B cell (primary cell): ENCODE data around the gene SRSF10. TPM values are rescaled to one million over a fixed set of nuclear protein-coding genes. Genes with fewer than 3 reads are reported as not detected.
"Not testable (repeated sequence)": the region's sequence is repeated elsewhere in the genome, so short reads cannot be mapped to it uniquely, and the experiment has no call there.

ENCODE experiments used
- ATAC-seq: fragments of 200-7000 bp; cut with Tn5 transposase; one replicate; pipeline ENCODE4 v1.10.0; 2021; ENCODE audit warnings: low read depth, mild to moderate bottlenecking, moderate number of reproducible peaks, moderate library complexity
- CTCF ChIA-PET: fragments of 350-600 bp; sonication (Branson Sonifier 250); formaldehyde crosslinking; loops from one replicate; lab custom pipeline; 2021; ENCODE audit warnings: antibody characterized with exemption, inconsistent platforms; lab: Charles Lee
- POLR2A ChIA-PET: fragments of 350-600 bp; sonication (Branson Sonifier 250); formaldehyde crosslinking; loops from one replicate; lab custom pipeline; 2021; ENCODE audit warnings: antibody characterized with exemption; lab: Charles Lee
- DNase-seq: peaks from one replicate; pipeline ENCODE4 v3.0.0; 2013
- H2AFZ ChIP-seq: 2 replicates; pipeline ENCODE4 v1.6.1; 2012; ENCODE audit warnings: mild to moderate bottlenecking, low read depth, low read length; ENCODE audit not compliant: insufficient read depth, poor library complexity, severe bottlenecking
- H3K27ac ChIP-seq, 2 donors: 1 replicate in 1 of 2; 2 replicates in 1 of 2; pipeline ENCODE4 v1.5.1; 2012 to 2013; ENCODE audit warnings: low read length in 2 of 2, mild to moderate bottlenecking in 2 of 2, moderate library complexity in 1 of 2
- H3K27me3 ChIP-seq, 4 experiments: fragments of 200-600 bp in 1 of 4; sonication (generic) in 1 of 4; replicated peaks in 1 of 4; 1 replicate in 2 of 4; 2 replicates in 2 of 4; pipeline versions ENCODE4 v1.6.1 to v1.7.0; 2013 to 2016; ENCODE audit warnings: low read length in 3 of 4, mild to moderate bottlenecking in 2 of 4, mixed read lengths in 1 of 4, moderate library complexity in 1 of 4; ENCODE audit not compliant: insufficient read depth in 4 of 4, control insufficient read depth in 3 of 4; ENCODE audit errors: control extremely low read depth in 1 of 4
- H3K36me3 ChIP-seq, 2 experiments: replicated peaks in 1 of 2; 1 replicate in 1 of 2; 2 replicates in 1 of 2; pipeline versions ENCODE4 v1.6.1 to v1.7.1; 2013; ENCODE audit warnings: low read length in 1 of 2; ENCODE audit not compliant: insufficient read depth in 2 of 2, control insufficient read depth in 1 of 2; ENCODE audit errors: control extremely low read depth in 1 of 2, extremely low read depth in 1 of 2
- H3K4me1 ChIP-seq, 2 donors: fragments of 200-600 bp in 1 of 2; sonication (generic) in 1 of 2; 1 replicate in 1 of 2; 2 replicates in 1 of 2; pipeline versions ENCODE4 v1.5.1 to v1.6.1; 2013 to 2017; ENCODE audit warnings: low read length in 2 of 2; ENCODE audit not compliant: control insufficient read depth in 2 of 2, insufficient read depth in 2 of 2
- H3K4me2 ChIP-seq: replicated peaks from 2 replicates; pipeline ENCODE3; 2012; ENCODE audit warnings: mild to moderate bottlenecking, low read depth, low read length; ENCODE audit not compliant: poor library complexity, severe bottlenecking
- H3K4me3 ChIP-seq, 5 experiments: fragments of 200-600 bp in 1 of 5; sonication (generic) in 1 of 5; 1 replicate in 3 of 5; 2 replicates in 2 of 5; pipeline versions ENCODE4 v1.5.1 to v1.7.0; 2011 to 2016; ENCODE audit warnings: low read length in 4 of 5, mild to moderate bottlenecking in 4 of 5, low read depth in 2 of 5, control low read depth in 1 of 5, moderate library complexity in 1 of 5; ENCODE audit not compliant: insufficient read depth in 1 of 5; ENCODE audit errors: control extremely low read depth in 1 of 5, extremely low read depth in 1 of 5
- H3K79me2 ChIP-seq: fragments of 200-600 bp; sonication (generic); one replicate; pipeline ENCODE4 v1.6.0; 2016; ENCODE audit warnings: low read length; ENCODE audit not compliant: control insufficient read depth, insufficient read depth
- H3K9ac ChIP-seq: fragments of 200-600 bp; sonication (generic); 2 replicates; pipeline ENCODE4 v1.6.1; 2017; ENCODE audit warnings: mild to moderate bottlenecking, low read length, moderate library complexity
- H3K9me3 ChIP-seq, 3 donors: one replicate each; pipeline versions ENCODE4 v1.6.1 to v1.7.1; 2013; ENCODE audit warnings: low read length in 2 of 3; ENCODE audit not compliant: control insufficient read depth in 2 of 3, insufficient read depth in 1 of 3; ENCODE audit errors: control extremely low read depth in 1 of 3
- H4K20me1 ChIP-seq: 2 replicates; pipeline ENCODE4 v1.6.0; 2012; ENCODE audit warnings: mild to moderate bottlenecking, low read length; ENCODE audit not compliant: insufficient read depth, control insufficient read depth, poor library complexity, severe bottlenecking
- H3K27ac Mint-ChIP-seq: one replicate; pipeline ENCODE4 v1.8.0; 2021; ENCODE audit warnings: mixed read lengths
- H3K27me3 Mint-ChIP-seq: one replicate; pipeline ENCODE4 v1.8.0; 2021; ENCODE audit warnings: mixed read lengths
- H3K4me1 Mint-ChIP-seq: one replicate; pipeline ENCODE4 v1.8.0; 2021; ENCODE audit warnings: mixed read lengths
- H3K4me3 Mint-ChIP-seq: one replicate; pipeline ENCODE4 v1.8.0; 2021; ENCODE audit warnings: mixed read lengths
- H3K9me3 Mint-ChIP-seq: one replicate; pipeline ENCODE4 v1.8.0; 2022; ENCODE audit warnings: mixed read lengths; ENCODE audit not compliant: insufficient read depth
- EZH2 ChIP-seq: IDR thresholded peaks from 2 replicates; pipeline ENCODE4 v1.6.1; 2012; ENCODE audit warnings: borderline replicate concordance, low read depth, mild to moderate bottlenecking, moderate library complexity, low read length; ENCODE audit not compliant: insufficient read depth, poor library complexity, severe bottlenecking
- WGBS: methylation state at CpG from one replicate; pipeline ENCODE4 v1.1.5; 2013; ENCODE audit warnings: missing lambda C conversion rate; ENCODE audit not compliant: insufficient coverage; 5-methylcytosine and 5-hydroxymethylcytosine counted together
- intact Hi-C: fragments of 100-400 bp; cut with micrococcal nuclease; formaldehyde crosslinking; loops from one replicate; pipeline ENCODE4 v1.10.0; 2022
- polyA plus RNA-seq: library from polyadenylated mRNA; depleted of rRNA; stranded (reverse); fragments of >200 nt; gene quantifications from 2 replicates; pipeline ENCODE4 v1.2.3, GENCODE V29; 2012
- total RNA-seq, 2 donors: library from RNA; stranded (reverse); fragments of 120-200 nt in 1 of 2; gene quantifications; 1 replicate in 1 of 2; 2 replicates in 1 of 2; pipeline versions ENCODE4 v1.2.3 to v1.2.4, GENCODE V29; 2013 to 2022
- TF ChIP-seq, protein P1 (sequence below): fragments of 200-600 bp; IDR thresholded peaks from one replicate; pipeline ENCODE4 v1.8.0; 2022; ENCODE audit warnings: antibody characterized with exemption, mild to moderate bottlenecking

The SRSF10 gene
- total and polyA plus RNA-seq, 2 donors (not counting 1 experiment from before 2014, with no cell fraction given), result 98.6 to 213 TPM

DNA sequence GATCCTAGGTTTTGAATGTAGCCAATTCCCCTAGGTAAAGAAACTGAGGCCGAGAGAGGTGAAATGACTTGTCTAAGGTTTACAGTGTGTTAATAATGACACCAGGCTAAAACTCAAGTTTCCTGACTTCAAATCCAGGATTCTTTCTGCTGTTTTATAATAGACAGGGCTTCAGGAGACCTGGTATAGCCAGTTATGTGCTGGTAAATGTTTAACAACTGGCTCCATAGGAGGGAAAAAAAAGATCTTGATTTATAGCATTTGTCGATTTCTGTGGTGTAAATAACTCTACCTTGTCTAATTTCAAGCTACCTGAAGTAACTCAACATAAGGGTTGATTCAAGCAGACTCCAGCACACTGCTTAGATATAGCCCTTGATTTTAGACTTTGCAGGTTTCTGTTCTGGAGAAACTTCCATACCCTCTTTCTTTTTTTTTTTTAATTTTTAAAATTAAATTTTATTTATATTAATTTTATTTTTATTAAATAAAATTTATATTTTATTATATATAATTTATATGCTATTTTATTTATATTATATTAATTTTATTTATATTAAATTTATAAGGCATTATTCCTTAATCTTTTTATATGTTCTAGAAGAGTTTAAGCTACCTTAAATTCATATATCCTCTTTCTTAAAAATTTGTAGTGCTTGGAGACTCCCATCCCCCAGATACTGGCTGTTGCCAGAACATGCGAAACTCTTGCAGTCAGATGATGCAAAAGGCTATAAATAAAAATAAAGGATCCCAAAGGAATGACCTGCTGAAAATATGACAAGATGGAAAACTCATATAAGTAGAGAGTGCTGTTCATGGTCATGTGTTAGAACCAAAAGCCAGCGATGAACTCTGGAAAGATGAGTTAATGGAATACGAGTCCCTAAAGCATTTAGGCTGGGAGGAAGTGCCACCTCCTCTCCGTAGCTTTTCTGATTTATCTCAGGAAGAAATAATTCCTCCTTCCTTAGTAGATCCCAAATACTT is 35.4 kb upstream of the SRSF10 start:
- H4K20me1 ChIP-seq, result no peaks in the 10 kb centered on the region
- no peak for TF ChIP-seq EZH2
- TF ChIP-seq, protein P1, sequence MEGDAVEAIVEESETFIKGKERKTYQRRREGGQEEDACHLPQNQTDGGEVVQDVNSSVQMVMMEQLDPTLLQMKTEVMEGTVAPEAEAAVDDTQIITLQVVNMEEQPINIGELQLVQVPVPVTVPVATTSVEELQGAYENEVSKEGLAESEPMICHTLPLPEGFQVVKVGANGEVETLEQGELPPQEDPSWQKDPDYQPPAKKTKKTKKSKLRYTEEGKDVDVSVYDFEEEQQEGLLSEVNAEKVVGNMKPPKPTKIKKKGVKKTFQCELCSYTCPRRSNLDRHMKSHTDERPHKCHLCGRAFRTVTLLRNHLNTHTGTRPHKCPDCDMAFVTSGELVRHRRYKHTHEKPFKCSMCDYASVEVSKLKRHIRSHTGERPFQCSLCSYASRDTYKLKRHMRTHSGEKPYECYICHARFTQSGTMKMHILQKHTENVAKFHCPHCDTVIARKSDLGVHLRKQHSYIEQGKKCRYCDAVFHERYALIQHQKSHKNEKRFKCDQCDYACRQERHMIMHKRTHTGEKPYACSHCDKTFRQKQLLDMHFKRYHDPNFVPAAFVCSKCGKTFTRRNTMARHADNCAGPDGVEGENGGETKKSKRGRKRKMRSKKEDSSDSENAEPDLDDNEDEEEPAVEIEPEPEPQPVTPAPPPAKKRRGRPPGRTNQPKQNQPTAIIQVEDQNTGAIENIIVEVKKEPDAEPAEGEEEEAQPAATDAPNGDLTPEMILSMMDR, result no peak
- H3K4me1 ChIP-seq, result no peaks in the 10 kb centered on the region
- H3K36me3 ChIP-seq, result no peaks in the 10 kb centered on the region
- peaks cover 18% of the 10 kb centered on the region for H3K27me3 Mint-ChIP-seq
- intact Hi-C loops, result no loop called here
- POLR2A ChIA-PET, result no interaction called here
- 92% methylated on average over 2 of the region's 6 CpGs for WGBS
- H3K79me2 ChIP-seq, result no peaks in the 10 kb centered on the region
- ATAC-seq (no peak), DNase-seq (no peak)
- H3K9me3 ChIP-seq, result no peaks in the 10 kb centered on the region
- no peaks in the 10 kb centered on the region for H3K4me1 Mint-ChIP-seq
- CTCF ChIA-PET, result no interaction called here
- peaks cover 0 to 5% (median 1%) of the 10 kb centered on the region in 4 experiments for H3K27me3 ChIP-seq
- no peak overlapping the region for H2AFZ ChIP-seq
- no peak overlapping the region for H3K27ac ChIP-seq
- H3K9ac ChIP-seq, result no peak overlapping the region
- H3K4me3 Mint-ChIP-seq, result no peak overlapping the region
- no peak overlapping the region for H3K4me3 ChIP-seq
- no peak overlapping the region for H3K27ac Mint-ChIP-seq
- no peak overlapping the region for H3K4me2 ChIP-seq
- no peaks in the 10 kb centered on the region for H3K9me3 Mint-ChIP-seq

DNA sequence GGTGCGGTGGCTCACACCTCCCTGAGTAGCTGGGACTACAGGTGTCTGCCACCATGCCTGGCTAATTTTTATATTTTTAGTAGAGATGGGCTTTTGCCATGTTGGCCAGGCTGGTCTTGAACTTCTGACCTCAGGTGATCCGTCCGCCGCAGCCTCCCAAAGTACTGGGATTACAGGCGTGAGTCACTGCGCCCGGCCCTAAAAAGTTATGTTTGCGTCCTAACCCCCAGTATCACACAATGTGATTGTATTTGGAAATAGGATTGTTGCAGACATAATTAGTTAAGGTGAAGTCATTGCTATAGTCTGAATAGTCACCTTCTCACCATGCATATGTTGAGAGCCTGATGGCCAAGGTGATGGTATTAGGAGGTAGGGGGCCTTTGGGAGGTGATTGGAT is 32.8 kb upstream of the SRSF10 start:
- H3K27me3 ChIP-seq, H3K4me3 Mint-ChIP-seq, H3K9me3 ChIP-seq, H3K4me3 ChIP-seq, H3K27ac Mint-ChIP-seq, ATAC-seq, POLR2A ChIA-PET, H3K9ac ChIP-seq, H3K4me1 ChIP-seq, DNase-seq, H4K20me1 ChIP-seq, H2AFZ ChIP-seq, H3K79me2 ChIP-seq, H3K4me2 ChIP-seq, intact Hi-C loops, H3K36me3 ChIP-seq, H3K27ac ChIP-seq, H3K4me1 Mint-ChIP-seq, CTCF ChIA-PET, H3K9me3 Mint-ChIP-seq: not testable (repeated sequence)
- WGBS, result 100% methylated on average over 4 of the region's 8 CpGs
- peaks cover 27% of the 10 kb centered on the region for H3K27me3 Mint-ChIP-seq
